ENCODE data around the gene PHF14. TPM values are rescaled to one million over a fixed set of nuclear protein-coding genes. Genes with fewer than 3 reads are reported as not detected.
"Not testable (repeated sequence)": the region's sequence is repeated elsewhere in the genome, so short reads cannot be mapped to it uniquely, and the experiment has no call there.

The PHF14 gene, protein sequence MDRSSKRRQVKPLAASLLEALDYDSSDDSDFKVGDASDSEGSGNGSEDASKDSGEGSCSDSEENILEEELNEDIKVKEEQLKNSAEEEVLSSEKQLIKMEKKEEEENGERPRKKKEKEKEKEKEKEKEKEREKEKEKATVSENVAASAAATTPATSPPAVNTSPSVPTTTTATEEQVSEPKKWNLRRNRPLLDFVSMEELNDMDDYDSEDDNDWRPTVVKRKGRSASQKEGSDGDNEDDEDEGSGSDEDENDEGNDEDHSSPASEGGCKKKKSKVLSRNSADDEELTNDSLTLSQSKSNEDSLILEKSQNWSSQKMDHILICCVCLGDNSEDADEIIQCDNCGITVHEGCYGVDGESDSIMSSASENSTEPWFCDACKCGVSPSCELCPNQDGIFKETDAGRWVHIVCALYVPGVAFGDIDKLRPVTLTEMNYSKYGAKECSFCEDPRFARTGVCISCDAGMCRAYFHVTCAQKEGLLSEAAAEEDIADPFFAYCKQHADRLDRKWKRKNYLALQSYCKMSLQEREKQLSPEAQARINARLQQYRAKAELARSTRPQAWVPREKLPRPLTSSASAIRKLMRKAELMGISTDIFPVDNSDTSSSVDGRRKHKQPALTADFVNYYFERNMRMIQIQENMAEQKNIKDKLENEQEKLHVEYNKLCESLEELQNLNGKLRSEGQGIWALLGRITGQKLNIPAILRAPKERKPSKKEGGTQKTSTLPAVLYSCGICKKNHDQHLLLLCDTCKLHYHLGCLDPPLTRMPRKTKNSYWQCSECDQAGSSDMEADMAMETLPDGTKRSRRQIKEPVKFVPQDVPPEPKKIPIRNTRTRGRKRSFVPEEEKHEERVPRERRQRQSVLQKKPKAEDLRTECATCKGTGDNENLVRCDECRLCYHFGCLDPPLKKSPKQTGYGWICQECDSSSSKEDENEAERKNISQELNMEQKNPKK
- total RNA-seq = 10 to 100 TPM; 14.5 to 17.2 TPM
- long read RNA-seq, partial matches to known transcripts = 0 of 1 reads
- long read RNA-seq, other reads (novel, unspliced or antisense) = 1 of 1 reads

DNA sequence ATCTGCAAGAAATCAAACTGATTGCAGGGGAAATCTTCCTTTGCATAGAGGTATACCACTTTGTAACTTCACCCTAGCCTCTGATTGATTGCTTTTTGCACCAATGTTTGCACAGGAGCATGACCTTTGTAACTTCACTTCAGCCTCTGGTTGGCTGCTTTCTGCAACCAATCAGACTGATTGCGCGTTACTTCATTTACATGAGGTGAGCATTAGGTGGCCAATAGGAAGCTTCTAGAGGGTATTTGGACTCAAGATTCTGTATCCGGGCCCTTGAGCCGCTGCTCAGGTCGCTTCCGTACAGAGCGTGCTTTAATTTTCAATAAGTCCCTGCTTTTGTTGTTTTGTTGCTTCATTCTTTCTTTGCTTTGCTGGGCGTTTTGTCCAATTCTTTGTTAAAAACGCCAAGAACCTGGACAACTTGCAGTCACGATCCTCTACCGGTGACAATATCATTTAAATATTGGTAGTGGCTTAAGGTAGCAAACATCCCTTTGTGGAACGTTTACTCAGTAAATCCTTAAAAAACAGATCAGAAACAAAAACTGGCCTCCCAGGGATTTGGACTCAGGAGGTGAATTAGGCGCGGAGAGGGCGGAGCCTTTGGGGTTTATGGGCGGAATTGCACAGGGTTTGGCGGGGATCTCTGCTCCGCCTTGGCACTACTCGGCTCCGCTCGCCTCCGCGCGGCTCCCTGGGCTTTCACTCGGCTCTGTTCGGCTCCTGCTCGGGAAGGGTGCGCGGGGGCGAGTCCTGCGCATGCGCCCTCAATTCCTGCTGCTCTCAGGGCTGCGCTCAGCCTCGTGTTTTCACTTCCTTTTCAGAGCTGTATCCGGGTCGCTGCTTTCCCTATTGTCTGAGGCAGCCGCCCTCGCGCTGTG lies at the start of gene PHF14:
Gene PHF14, plus strand, starts transcription at position 812 of the 881 bp plus-strand sequence. CDS start 452 bp downstream, outside the sequence.
- intact Hi-C loops (cut with DNase I) = loop anchor here in 1 of 2 donors (2.0 kb wide), 1 partner anchor 32 kb away; a partner anchor contains a TSS
- peak; percentile 98 for DNase-seq
- ATAC-seq = peak; percentile 100

DNA sequence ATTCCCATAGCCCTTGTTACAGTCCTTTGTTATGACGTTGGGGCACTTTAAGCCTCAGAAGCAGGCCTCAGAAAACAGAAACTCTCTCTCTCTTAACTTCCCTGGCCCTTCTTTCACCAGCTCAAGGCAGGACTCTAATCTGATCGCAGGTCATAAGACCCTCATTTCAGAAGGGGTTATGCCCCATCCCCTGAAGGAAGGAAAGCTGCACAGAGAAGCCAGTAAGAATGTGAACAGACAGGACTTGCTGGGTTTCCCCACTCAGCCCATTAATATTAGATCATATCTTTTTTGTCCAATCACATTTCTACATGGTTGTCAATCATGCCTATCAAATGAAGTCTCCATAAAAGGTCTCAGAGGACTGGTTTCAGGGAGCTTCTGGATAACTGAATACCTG lies 49.3 kb upstream of the PHF14 start:
- DNase-seq (no peak), ATAC-seq (no peak)
- intact Hi-C loops (cut with DNase I) = no loop called here

DNA sequence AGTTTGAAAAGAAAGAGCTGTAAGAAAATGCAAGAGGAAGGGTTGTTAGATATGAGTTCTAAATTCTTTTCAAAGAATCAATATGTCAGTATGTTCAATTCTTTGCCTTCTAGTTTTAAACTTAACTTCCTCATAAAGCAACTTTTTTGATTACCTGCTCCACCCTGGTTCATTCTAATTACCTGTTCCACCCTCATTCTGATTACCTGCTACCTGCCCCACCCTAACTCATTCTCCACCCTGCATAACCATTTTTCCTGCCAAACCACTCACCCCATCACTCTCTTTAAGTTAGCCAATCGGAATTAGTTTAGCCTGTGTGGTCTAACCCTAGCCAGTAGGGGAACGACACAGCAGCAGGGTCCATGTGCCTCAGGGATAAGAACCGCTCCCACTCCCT lies 45.5 kb upstream of the PHF14 start:
- ATAC-seq; intact Hi-C loops (cut with DNase I); DNase-seq: not testable (repeated sequence)

DNA sequence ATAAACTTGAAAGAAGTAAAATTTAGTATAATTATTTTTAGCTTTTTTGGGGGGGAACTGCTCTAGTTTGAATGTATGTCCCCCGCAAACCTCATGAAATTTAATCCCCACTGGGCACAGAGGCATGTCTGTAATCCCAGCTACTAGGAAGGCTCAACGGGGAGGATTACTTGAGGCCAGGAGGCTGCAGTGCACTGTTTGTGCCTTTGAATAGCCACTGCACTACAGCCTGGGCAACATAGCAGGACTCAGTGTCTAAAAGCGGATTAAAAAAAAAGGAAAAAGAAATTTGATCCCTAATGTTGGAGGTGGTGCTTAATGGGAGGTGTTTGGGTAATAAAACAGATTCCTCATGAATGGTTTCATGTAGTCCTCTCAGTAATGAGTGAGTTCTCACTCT lies 43.1 kb upstream of the PHF14 start:
- DNase-seq (no peak), ATAC-seq (peak; percentile 16 to 29)
- intact Hi-C loops (cut with DNase I) = no loop called here

DNA sequence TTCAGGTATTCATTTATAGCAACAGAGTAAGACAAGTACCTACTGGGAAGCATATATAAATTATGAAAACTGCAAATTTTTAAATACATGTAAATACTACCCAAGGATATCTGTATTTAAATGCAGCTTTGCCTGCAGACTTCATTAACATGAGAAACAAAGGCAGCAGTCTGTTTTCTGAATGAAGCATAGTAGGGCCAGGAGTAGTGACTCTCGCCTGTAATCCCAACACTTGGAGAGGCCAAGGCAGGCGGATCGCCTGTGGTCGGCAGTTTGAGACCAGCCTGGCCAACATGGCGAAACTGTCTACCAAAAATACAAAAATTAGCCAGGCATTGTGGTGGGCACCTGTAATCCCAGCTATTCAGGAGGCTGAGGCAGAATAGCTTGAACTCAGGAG lies 42.5 kb upstream of the PHF14 start:
- ATAC-seq (no peak), DNase-seq (no peak)
- intact Hi-C loops (cut with DNase I) = no loop called here

DNA sequence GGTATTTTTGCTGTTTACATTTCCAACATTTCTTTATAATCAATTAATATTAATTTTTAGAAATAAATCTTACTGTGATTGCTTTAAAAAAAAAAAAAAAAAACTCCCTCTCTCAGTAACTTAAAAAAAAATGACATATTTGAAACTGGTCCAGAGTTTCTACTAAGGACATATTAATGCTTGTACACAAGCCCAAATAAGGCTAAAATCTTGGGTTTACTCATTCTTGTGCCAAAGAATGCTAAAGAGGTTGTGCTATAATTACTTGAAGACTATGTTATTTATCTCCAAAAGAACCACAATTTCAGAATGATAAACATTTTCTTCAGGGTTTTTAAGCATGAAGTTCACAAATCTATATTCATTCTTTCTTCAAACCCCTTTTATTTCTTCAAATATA lies 39.4 kb upstream of the PHF14 start:
- ATAC-seq (no peak), DNase-seq (no peak)
- intact Hi-C loops (cut with DNase I) = no loop called here

DNA sequence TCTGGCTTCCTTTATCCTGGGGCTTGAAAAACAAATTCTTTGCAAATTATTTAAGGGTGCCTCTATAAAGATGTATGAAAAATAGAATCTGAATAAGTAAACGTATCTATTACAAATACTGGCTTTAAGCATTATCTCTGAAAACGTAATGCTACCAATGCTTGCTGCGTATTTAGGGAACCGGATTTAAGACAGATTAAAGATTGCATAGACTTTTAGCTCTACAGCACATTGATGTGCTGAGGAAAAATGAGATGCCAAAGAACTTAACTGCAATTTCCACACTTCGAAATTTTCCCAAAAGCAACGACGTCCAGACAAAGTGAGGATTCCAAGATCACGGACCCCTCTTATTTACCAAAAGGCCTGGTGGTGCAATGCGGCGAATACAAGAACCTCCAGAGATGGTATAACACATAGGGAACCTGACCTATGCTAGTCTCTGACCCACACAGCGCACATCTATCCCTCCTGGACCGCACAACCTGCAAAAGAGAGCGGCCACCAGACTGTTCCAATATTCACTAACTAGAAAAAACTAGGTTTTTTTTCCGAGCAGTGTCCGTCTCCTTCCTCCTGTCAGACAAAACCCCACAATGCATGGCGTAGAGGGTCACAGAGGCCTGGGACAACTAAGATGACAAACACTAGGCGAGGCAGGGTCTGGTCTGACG lies 34.3 kb upstream of the PHF14 start:
- intact Hi-C loops (cut with DNase I) = no loop called here

DNA sequence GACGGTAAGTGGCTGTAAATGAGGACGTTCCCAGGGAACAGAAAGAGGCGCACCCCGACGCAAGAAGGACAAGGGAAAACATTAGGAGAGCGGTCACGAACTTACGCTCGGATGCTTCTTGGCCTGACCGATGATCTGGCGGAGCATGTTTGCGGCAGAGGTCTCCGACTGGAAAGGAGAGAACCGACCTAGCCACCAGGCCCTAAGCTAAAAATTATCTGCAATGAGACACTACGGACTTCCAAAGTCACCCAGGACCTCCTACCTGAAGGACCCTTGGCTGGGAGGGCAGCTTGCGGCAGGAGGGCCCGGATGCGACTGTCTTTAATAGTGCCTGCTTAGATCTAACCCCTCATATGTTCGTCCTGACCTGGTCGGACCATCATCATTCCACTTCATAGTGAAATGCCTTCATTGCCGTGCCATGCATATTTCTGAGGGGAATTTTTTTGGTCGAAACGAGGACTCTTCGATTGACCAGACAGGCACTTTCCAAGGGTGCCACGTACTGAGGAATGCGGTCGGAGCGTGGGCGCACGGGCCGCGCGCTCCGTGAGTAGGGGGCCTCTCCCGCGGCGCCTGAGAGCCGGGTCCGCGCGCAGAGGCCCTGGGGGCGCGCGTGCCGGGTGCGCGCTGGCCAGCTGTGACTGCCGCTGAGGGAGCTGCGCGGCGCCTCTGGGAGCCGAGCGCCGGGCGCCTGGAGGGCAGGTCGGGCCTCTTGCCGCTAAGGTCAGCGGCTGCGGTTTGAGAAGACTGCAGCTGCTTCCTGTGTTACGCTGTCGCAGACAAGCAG lies 33.6 kb upstream of the PHF14 start:
- intact Hi-C loops (cut with DNase I) = loop anchor here in 1 of 2 donors (2.0 kb wide), 1 partner anchor 33 kb away; the partner anchor contains the start of gene PHF14
- DNase-seq (peak; percentile 92), ATAC-seq (peak; percentile 99)

More for the DNA sequence above, 34.3 kb upstream of the PHF14 start:
- ATAC-seq (peak; percentile 24 to 58), DNase-seq (no peak)

DNA sequence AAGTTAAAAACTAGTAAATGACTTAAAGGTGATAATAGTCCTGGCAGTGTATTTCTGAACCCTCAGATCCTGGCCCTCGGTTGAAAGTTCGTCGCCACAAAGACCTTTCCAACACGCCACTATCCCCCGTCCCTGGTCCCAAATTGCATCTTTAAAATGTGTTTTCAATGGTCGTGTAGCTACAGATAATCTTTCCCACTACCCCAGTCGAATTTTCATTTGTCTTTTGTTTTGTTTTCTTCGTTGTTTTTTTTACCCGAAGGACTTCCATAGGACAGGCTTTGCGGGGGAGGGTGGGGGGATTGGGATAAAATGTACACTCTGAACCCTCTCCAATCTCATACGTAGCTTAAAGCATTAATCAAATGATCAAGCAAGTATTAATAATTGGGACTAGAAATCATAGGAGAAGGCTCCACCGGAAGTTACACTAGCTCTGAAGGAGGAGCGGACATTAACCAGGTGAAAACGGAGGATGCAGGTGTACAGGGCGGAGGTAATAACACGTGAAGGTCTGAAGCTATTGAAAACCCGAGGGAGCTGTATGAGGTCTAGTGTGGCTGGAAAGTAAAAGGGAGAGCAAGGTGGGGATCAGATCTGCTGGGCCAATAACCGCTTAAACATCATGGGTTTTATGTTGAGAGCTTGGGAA lies 32.8 kb upstream of the PHF14 start:
- no peak for DNase-seq
- no peak for ATAC-seq
- intact Hi-C loops (cut with DNase I) = loop anchor here in 1 of 2 donors (2.0 kb wide), 1 partner anchor 32 kb away; the partner anchor contains the start of gene PHF14

DNA sequence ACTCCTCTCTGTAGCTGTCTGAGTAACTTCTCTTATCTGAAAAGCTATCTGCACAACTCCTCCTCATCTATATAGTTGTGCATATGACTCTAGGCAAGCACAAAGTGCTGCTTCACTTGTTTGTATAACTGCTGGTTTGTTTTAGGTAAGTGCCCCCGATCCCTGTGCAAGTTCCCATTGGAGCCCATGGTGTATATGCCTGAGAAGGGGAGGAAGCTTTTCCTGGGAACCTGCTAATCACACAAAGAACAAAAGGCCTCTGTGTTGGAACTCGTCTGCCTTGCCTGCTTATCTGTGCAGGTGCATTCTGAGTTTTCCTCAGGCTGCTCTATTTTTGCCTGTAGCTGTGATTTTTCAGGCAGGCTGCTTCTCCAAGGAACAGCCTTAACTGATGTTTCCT lies 23.2 kb upstream of the PHF14 start:
- no peak for ATAC-seq
- intact Hi-C loops (cut with DNase I) = no loop called here
- DNase-seq = no peak

DNA sequence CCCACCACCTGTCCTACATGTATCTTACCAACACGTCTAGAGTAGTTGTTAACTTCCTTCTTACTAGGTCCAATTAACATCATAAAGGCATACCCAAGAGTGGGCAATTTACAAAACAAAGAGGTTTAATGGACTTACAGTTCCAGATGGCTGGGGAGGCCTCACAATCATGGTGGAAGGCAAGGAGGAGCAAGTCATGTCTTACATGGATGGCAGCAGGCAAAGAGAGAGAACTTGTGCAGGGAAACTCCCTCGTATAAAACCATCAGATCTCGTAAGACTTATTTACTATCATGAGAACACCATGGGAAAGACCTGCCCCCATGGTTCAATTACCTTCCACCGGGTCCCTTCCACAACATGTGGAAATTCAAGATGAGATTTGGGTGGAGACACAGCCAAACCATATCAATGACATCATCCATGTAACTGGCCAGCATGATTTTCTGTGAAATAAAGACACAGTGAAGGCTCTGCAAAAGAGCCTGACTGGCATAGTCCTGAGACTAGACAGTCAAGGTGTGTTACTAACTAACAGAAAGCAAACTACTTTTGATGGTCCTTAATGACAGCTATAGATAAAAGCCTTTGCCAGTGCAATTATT lies 22.6 kb upstream of the PHF14 start:
- ATAC-seq; intact Hi-C loops (cut with DNase I); DNase-seq: not testable (repeated sequence)

DNA sequence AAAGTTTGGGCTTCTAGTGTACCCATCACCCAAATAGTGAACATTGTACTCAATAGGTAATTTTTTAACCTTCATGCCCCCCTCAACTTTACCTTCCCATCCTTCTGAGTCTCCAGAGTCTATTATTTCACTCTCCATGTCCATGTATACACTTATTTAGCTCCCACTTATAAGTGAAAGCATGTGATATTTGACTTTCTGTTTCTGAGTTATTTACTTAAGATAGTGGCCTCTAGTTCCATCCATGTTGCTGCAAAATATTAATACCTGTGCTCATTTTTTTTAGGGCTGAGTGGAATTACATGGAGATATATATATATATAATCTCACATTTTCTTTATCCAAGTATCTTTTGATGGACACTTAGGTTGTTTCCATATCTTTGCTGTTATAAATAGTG lies 21.1 kb upstream of the PHF14 start:
- intact Hi-C loops (cut with DNase I) = no loop called here
- ATAC-seq (no peak), DNase-seq (no peak)

DNA sequence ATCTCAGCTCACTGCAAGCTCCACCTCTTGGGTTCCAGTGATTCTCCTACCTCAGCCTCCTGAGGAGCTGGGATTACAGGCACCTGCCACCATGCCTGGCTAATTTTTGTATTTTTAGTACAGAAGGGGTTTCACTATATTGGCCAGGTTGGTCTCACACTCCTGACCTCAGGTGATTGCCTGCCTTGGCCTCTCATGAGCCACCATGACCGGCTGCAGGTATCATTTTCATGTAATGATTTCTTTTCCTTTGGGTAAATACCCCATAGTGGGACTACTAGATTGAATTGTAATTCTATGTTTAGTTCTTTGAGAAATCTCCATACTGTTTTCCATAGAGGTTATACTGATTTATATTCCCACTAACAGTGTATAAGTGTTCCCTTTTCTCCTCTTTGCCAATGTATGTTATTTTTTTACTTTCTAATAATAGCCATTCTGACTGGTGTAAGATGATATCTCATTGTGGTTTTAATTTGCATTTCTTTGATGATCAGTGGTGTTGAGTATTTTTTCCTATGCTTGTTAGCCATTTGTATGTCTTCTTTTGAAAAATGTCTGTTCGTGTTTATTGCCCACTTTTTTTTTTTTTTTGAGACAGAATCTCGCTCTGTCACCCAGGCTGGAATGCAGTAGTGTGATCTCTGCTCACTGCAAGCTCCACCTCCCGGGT lies 20.5 kb upstream of the PHF14 start:
- ATAC-seq; DNase-seq; intact Hi-C loops (cut with DNase I): not testable (repeated sequence)

DNA sequence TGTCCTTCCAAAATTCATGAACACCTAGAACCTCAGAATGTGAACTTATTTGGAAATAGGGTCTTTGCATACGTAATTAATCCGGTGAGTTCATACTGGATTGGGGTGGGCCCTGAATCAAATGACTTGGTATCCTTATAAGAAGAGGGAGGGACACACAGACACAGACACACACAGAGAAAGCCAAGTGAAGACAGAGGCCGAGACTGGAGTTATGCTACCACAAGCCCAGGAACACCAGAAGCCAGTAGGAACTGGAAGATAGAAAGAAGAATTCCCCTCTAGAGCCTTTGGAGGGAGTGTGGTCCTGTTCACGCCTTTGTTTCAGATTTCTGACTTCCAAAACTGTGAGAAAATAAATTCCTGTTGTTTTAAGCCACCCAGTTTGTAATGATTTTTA lies 17.1 kb upstream of the PHF14 start:
- ATAC-seq = no peak
- DNase-seq = no peak
- intact Hi-C loops (cut with DNase I) = no loop called here

DNA sequence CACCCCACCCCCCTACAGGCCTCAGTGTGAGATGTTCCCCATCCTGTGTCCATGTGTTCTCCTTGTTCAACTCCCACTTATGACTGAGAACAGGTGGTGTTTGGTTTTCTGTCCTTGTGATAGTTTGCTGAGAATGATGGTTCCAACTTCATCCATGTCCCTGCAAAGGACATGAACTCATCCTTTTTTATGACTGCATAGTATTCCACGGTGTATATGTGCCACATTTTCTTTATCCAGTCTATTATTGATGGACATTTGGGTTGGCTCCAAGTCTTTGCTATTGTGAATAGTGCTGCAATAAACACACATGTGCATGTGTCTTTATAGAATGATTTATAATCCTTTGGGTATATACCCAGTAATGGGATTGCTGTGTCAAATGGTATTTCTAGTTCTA lies 13.4 kb upstream of the PHF14 start:
- ATAC-seq; DNase-seq; intact Hi-C loops (cut with DNase I): not testable (repeated sequence)

DNA sequence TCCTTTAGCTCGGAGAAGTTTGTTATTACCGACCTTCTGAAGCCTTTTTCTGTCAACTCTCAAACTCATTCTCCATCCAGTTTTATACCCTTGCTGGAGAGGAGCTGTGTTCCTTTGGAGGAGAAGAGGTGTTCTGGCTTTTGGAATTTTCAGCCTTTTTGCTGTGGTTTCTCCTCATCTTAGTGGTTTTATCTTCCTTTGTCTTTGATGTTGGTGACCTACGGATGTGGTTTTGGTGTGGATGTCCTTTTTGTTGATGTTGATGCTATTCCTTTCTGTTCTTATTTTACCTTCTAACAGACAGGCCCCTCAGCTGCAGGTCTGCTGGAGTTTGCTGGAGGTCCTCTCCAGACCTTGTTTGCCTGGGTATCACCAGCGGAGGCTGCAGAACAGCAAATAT lies 8.7 kb upstream of the PHF14 start:
- intact Hi-C loops (cut with DNase I); DNase-seq; ATAC-seq: not testable (repeated sequence)

All from left cardiac atrium (tissue), 4 donors.